ENCODE measurements around the gene PPM1M. TPM values are rescaled to one million over a fixed set of nuclear protein-coding genes. Genes with fewer than 3 reads are reported as not detected.

Gene PPM1M
- polyA plus RNA-seq, 1 of the 3 experiments (the other 2 are of a cell fraction) = 19.2 TPM

DNA sequence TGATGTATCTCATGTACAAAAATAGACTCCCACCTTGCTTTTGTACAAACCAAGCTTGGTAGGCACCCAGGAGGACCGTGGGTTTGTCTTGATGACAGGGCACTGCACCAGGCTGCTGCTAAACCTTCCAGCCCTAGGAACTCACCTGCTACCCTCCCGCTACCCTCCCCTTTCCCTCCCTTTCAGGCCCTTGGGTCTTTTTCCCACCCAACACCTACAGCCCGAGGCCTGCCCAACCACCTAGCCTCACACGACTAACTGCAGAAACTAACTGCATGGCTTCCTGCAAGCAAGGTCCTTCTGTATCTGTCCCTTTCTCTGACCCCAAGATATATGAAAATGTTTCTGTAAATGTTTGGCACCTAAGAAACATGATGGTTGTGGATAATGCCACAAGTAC, 11.1 kb downstream of the PPM1M start (continued):
- TF ChIP-seq MEF2A (IDR thresholded peaks at IDR 0.05; ENCODE audit: borderline replicate concordance, low read depth) = no peak
- no peak for TF ChIP-seq SIN3A (IDR thresholded peaks at IDR 0.05; ENCODE audit: borderline replicate concordance, low read depth, low read length)

DNA sequence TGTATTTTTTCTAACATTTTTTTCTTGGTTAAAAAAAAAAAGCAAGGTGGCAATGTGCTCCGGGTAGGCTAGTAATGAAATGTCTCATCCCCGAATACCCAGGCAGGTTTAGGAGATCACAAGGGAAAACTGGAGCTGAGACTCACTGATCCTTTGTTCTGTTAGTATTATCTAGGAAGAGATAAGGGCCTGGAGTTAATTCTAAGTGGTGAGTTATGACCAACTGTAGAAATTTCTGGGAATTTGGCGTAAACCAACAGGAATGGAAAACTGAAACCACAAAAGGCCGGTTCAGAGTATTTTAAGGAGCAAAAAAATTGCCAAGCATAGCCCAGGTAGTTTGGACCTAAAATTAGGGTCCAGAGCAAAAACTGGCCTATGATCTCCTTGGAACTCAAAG, 12.4 kb downstream of the PPM1M start:
- CTCF ChIA-PET = interaction anchor here (0.9 to 2.6 kb wide), 3 partner anchors 9 to 81 kb away, joined by 3 to 8 read pairs (median 6); no protein-coding TSS in a partner anchor
- Histone ChIP-seq H3K9ac (no peak overlapping the region), H3K27me3 (ENCODE audit: insufficient read depth) (no peaks in the 10 kb centered on the region), H3K27ac (ENCODE audit: low read depth in 2 of 2, low read length in 1 of 2) (no peak overlapping the region), H3F3A (replicated peaks; ENCODE audit: insufficient read depth) (peaks cover 14% of the 10 kb centered on the region), H3K9me3 (no peaks in the 10 kb centered on the region), H3K4me2 (no peak overlapping the region), H3K4me3 (ENCODE audit: low read depth in 2 of 2, low read length in 1 of 2) (no peak overlapping the region), H4K20me1 (ENCODE audit: insufficient read depth) (peaks cover 11% of the 10 kb centered on the region; the same call in 1 of the 2 replicates), H3K79me2 (ENCODE audit: insufficient read depth) (peaks cover 57% of the 10 kb centered on the region), H3K36me3 (replicated peaks in 1 of 2; ENCODE audit: control insufficient read depth in 1 of 2, insufficient read depth in 2 of 2, low read length in 1 of 2) (peaks cover 81 to 85% of the 10 kb centered on the region in 2 experiments), H2AFZ (ENCODE audit: low read depth) (no peak overlapping the region), H3K9me2 (no peaks in the 10 kb centered on the region), H3K4me1 (ENCODE audit: control insufficient read depth in 1 of 2, insufficient read depth in 2 of 2, low read depth in 1 of 2, low read length in 1 of 2) (no peaks in the 10 kb centered on the region)
- TF ChIP-seq, protein P1, sequence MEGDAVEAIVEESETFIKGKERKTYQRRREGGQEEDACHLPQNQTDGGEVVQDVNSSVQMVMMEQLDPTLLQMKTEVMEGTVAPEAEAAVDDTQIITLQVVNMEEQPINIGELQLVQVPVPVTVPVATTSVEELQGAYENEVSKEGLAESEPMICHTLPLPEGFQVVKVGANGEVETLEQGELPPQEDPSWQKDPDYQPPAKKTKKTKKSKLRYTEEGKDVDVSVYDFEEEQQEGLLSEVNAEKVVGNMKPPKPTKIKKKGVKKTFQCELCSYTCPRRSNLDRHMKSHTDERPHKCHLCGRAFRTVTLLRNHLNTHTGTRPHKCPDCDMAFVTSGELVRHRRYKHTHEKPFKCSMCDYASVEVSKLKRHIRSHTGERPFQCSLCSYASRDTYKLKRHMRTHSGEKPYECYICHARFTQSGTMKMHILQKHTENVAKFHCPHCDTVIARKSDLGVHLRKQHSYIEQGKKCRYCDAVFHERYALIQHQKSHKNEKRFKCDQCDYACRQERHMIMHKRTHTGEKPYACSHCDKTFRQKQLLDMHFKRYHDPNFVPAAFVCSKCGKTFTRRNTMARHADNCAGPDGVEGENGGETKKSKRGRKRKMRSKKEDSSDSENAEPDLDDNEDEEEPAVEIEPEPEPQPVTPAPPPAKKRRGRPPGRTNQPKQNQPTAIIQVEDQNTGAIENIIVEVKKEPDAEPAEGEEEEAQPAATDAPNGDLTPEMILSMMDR (IDR thresholded peaks at IDR 0.05) = no peak
- TF ChIP-seq, protein P2, sequence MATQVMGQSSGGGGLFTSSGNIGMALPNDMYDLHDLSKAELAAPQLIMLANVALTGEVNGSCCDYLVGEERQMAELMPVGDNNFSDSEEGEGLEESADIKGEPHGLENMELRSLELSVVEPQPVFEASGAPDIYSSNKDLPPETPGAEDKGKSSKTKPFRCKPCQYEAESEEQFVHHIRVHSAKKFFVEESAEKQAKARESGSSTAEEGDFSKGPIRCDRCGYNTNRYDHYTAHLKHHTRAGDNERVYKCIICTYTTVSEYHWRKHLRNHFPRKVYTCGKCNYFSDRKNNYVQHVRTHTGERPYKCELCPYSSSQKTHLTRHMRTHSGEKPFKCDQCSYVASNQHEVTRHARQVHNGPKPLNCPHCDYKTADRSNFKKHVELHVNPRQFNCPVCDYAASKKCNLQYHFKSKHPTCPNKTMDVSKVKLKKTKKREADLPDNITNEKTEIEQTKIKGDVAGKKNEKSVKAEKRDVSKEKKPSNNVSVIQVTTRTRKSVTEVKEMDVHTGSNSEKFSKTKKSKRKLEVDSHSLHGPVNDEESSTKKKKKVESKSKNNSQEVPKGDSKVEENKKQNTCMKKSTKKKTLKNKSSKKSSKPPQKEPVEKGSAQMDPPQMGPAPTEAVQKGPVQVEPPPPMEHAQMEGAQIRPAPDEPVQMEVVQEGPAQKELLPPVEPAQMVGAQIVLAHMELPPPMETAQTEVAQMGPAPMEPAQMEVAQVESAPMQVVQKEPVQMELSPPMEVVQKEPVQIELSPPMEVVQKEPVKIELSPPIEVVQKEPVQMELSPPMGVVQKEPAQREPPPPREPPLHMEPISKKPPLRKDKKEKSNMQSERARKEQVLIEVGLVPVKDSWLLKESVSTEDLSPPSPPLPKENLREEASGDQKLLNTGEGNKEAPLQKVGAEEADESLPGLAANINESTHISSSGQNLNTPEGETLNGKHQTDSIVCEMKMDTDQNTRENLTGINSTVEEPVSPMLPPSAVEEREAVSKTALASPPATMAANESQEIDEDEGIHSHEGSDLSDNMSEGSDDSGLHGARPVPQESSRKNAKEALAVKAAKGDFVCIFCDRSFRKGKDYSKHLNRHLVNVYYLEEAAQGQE (IDR thresholded peaks at IDR 0.05; ENCODE audit: low read depth, low read length) = no peak
- DNase-seq = no peak
- POLR2A ChIA-PET = interaction anchor here (1.2 kb wide), 1 partner anchor 21 kb away, joined by 4 read pairs; the partner anchor contains the start of gene WDR82
- WGBS (ENCODE audit: low lambda C conversion rate) = 92% methylated on average over 4 of the region's 4 CpGs

DNA sequence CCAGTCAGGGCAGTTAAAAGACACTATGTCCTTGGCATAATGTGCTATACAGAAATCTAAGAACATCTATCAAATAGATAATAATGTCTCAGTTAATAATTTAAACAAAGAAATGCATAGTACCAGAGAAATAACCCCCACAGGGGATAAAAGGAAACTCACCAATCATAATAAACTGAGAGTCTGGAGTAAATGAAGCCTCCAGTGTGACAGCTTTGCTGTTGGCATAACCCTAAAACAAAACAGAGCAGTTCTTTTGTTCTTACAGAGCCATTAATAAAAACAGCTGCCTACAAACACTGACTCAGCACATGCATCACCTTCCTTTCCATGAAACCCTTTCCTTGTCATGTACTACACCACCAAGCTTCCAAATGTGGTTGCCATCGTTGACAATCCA, 13.5 kb downstream of the PPM1M start:
- H2AFZ ChIP-seq (ENCODE audit: low read depth) = no peak overlapping the region
- H3K4me1 ChIP-seq (ENCODE audit: control insufficient read depth in 1 of 2, insufficient read depth in 2 of 2, low read depth in 1 of 2, low read length in 1 of 2) = no peaks in the 10 kb centered on the region
- ChIA-PET POLR2A (interaction anchor here (1.2 to 1.7 kb wide), 2 partner anchors 10 to 20 kb away, joined by 4 to 8 read pairs; partner anchors contain the start of gene WDR82), CTCF (interaction anchor here (0.9 to 2.6 kb wide), 4 partner anchors 8 to 80 kb away, joined by 3 to 8 read pairs (median 6); partner anchors contain the start of gene WDR82)
- H3F3A ChIP-seq (replicated peaks; ENCODE audit: insufficient read depth) = peaks cover 14% of the 10 kb centered on the region
- no peak for DNase-seq
- no peaks in the 10 kb centered on the region for H3K9me3 ChIP-seq
- H3K4me2 ChIP-seq = no peak overlapping the region
- peaks cover 84 to 85% of the 10 kb centered on the region in 2 experiments for H3K36me3 ChIP-seq (replicated peaks in 1 of 2; ENCODE audit: control insufficient read depth in 1 of 2, insufficient read depth in 2 of 2, low read length in 1 of 2)
- H3K9ac ChIP-seq = no peak overlapping the region
- TF ChIP-seq RXRA (IDR thresholded peaks at IDR 0.05; ENCODE audit: borderline replicate concordance, low read depth) (no peak), TCF12 (IDR thresholded peaks at IDR 0.05) (0 out of 2 replicates have a peak, but pooled peaks have one; percentile 15)
- TF ChIP-seq, protein P3, sequence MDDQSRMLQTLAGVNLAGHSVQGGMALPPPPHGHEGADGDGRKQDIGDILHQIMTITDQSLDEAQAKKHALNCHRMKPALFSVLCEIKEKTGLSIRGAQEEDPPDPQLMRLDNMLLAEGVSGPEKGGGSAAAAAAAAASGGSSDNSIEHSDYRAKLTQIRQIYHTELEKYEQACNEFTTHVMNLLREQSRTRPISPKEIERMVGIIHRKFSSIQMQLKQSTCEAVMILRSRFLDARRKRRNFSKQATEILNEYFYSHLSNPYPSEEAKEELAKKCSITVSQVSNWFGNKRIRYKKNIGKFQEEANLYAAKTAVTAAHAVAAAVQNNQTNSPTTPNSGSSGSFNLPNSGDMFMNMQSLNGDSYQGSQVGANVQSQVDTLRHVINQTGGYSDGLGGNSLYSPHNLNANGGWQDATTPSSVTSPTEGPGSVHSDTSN (IDR thresholded peaks at IDR 0.05) = peak; percentile 46
- TF ChIP-seq, protein P4, sequence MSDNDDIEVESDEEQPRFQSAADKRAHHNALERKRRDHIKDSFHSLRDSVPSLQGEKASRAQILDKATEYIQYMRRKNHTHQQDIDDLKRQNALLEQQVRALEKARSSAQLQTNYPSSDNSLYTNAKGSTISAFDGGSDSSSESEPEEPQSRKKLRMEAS (IDR thresholded peaks at IDR 0.05; ENCODE audit: low read depth) = no peak
- no peaks in the 10 kb centered on the region for H3K27me3 ChIP-seq (ENCODE audit: insufficient read depth)
- no peaks in the 10 kb centered on the region for H3K9me2 ChIP-seq
- no peak overlapping the region for H3K4me3 ChIP-seq (ENCODE audit: low read depth in 2 of 2, low read length in 1 of 2)
- H4K20me1 ChIP-seq (ENCODE audit: insufficient read depth) = peaks cover 19% of the 10 kb centered on the region; the same call in 1 of the 2 replicates
- 79% methylated on average over 1 of the region's 1 CpG for WGBS (ENCODE audit: low lambda C conversion rate)
- peak overlapping the region in 1 of 2 experiments; percentile 14; a peak in 2 of 4 replicates for H3K27ac ChIP-seq (ENCODE audit: low read depth in 2 of 2, low read length in 1 of 2)
- H3K79me2 ChIP-seq (ENCODE audit: insufficient read depth) = peaks cover 69% of the 10 kb centered on the region

Measured in SK-N-SH (cell line).